Hematopoietic multipotent progenitor cell treated with erythropoietin and hydrocortisone succinate and interleukin-3 and kit ligand, for 17 days (in vitro differentiated cells): ENCODE data around the gene ATRIP.

Experiments
- DNase-seq: peaks from one replicate; pipeline ENCODE4 v3.0.0-alpha.2; 2015; ENCODE audit warnings: low spot score

Gene ATRIP

DNA sequence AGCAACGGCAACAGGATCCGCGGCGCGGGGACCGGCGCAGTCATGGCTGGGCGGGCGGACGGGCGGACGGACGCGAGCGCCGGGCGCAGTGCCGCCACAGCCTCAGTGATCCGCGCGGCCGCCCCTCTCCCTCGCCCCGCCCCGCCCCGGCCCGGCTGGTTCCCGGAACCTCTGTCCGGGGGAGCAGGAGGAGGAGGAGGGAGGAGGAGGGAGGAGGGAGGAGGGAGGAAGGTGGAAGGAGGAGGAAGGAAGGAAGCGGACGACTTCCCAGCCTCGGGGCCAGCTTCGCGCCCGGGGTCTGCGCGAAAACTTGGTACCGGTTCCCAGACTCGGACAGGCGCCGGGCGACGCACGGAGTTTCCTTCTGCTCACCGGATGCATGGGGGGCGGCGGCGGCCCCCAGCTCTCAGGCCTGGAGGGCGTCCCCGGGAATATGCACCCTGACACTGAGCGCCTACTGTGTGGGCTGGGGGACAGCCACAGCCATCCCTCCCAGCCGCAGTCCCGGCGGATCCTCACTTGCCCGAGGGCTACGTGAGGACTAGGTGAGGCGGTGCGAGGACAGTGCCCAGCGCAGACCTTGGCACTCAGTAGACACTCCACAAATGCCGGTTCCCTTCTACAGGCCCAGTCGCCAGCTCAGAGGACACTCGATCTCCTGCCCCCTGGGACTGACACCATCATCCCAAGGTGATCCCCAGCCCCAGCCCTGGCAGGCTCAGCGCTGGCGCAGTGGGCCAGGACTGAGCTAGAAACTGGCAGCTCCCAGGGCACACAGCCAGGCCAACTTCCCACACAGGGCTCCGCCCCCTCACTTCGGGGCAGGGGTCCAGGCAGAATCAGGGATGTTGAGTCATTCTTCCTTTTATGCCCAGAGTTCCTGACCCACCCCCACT is 57.8 kb downstream of the ATRIP start, which contains the start of gene SHISA5:
Gene SHISA5 (minus strand): TSS at position 124 of the 896 bp plus-strand sequence. CDS start 80 bp downstream, at position 44.
- peak; percentile 43 for DNase-seq

DNA sequence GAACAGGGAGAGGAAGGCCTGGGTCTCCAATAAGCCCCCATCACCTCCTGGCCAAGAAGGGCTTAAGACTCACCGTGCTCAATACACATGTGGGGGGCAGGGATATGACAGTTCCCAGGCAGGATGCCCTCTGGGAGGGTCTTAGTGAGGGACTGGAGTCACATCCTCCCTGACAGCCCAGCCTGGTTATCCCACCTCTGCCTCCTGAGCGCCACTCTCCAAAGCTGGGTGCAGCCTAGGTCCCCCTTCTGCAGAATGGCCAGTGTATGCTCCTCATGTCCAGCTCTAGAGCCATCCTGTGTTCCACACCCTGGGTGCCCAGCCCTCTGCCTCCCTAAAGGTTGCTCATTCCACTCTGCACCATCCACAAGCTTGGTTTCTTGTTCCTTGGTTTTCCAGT is 58.6 kb downstream of the ATRIP start:
- DNase-seq, result no peak

- peak; percentile 67 for DNase-seq
These were observed 59.5 kb downstream of the ATRIP start for GRCh38 chr3:48505968-48506504.

- DNase-seq, result peak; percentile 74
These were observed 60.9 kb downstream of the ATRIP start for GRCh38 chr3:48507256-48508061.

DNA sequence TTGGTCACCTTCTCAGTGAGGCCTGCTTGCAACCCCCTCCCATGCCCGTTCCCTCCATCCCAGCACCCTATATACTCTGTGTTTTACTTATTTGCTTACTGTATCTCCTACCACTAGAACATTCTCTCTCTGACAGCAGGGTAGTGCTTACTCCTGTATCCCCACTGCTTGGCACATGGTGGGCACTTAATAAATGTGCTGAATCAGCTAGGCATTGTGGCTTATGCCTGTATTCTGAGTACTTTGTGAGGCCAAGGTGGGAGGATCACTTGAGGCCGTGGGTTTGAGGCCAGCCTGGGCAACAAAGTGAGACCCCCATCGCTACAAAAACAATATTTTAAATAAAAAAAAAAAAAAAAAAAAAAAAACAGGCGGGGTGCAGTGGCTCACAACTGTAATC is 65.0 kb downstream of the ATRIP start:
- no peak for DNase-seq

DNA sequence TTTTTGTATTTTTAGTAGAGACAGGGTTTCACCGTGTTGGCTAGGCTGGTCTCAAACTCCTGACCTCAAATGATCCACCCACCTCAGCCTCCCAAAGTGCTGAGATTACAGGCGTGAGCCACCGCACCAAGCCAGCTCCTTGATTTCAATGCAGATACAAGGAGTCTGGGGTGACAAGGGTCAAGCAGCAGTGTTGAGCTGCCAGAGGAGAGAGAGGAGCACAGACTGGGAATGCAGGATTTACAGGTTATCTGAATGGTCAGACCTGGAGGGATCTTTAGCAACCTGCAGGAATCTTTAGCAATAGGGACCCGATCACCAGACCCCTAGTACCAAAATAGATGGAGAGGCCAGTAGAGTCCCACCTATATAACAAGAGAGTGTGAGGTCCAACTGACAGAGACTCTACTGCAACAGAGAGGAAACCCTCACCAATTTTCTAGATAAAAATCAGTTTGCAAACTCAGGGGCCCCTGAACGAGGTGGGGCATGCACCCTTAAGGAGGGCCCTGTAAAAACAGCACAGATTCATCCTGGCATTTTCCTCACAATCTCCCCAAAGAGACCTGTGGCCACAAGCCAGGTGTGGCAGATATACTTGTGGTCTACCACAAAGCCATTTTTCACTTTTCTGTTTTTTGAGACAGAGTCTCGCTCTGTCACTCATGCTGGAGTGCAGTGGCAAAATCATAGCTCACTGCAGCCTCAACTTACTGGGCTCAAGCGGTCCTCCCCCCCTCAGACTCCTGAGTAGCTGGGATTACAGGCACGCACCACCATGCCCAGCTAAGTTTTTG is 68.1 kb downstream of the ATRIP start:
- DNase-seq, result no peak
